GM21515 (cell line): Measurements from ENCODE around the gene PACRG.

Experiments used
- ATAC-seq: cut with Tn5 transposase; IDR thresholded peaks from one replicate; pipeline ENCODE4 v1.9.1; 2021; ENCODE audit not compliant: unreplicated experiment

Gene PACRG

GRCh38 chr6:163127587-163127986 is 399.8 kb downstream of the PACRG start:
- no peak for ATAC-seq

- ATAC-seq: no peak
Measured at GRCh38 chr6:163128324-163128723, 400.6 kb downstream of the PACRG start.

DNA sequence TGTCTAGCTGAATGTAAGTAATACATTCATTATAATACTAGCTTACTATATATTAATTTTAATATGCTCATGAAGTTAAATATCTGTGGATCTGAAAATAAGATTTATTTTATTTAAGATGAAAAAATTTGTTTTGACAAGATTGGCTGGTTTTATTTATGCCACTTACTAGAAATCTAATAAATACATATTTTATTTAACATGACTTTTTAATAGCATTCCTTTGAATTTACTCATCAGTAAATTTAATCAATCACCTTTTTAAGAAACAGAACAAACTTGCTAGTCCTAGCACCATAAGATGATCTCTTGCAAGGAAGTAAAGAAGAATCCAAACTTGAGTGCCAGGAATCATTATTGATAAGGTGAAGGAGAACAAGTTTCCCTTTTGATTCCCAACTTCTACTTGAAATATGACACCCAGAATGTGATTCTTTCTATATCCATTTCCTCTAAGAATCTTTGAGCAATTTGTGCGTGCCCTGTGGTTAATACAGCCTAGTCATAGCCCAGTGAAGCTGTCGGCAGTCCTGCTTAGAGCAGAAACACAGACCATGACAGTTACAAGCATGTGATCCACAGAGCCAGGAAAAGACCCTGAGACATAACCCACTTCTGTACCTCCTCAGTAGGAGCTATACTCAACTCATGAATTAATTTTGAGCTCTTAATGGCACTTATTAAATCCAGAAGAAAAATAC is 404.4 kb downstream of the PACRG start:
- no peak for ATAC-seq

DNA sequence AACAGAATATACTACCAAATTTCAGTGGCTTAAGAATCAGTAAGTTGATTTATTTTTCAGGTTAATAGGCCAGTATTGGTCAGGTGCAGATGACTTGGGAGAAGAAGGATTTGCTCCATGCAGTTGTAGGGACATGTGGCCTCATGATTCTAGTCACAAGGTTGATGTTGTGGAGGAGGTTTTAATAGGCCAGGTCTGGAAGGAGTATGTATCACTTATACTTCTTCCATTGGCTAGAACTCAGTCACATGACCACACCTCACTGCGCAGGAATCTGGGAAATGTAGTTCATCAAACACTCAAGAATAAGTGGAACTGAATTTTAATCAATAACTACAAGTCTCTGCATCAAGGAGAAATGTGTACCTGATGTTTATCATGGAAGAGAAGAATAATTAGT is 405.2 kb downstream of the PACRG start:
- no peak for ATAC-seq

DNA sequence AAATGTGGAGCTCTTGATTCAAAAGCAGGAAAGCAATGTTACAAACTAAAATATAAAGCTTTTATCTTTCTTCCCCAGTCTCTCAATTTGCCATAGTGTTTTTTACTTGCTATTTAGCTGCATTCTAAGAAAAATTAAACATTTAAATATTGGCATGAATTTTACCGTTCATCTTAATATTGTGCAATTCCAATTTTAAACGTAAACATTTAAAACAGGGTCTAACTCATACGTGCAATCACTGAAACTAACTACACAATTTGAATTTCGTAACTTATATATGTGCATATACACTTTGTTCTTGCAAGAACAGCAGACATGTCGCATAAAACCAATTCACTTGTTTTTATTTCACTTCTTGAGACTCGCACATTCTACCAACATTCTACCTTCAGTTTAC is 405.9 kb downstream of the PACRG start:
- no peak for ATAC-seq

DNA sequence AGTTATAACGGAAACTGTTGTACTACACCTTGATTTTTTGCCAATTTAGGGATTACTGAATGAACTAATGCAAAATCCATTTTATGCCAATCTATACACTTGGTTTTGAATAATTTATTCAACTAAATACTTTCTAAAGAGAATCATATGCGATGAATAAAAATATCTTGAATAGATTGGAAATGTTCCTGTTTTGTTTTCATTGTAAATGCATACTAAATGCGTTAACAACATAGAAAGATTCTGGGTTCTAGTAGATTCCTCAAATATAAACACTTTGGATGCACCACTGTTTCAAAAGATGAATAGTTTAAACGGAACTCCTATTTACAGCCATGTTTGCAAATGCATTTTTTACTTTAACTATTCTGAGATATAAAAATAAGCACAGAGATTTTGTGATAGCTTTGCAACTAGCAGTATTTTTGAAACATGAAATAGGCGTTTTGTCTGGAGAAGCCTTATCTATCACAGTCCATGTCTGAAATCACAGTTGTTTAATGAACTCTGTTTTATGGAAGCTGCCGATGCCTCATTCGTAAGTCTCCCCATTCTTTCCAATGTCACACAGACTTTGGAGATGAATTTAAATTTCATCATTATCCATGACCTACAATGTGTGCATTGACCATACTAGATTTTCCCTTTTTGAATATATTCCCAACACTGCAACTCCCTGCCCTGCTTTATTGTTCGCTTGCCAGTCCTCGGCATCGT is 409.1 kb downstream of the PACRG start:
- ATAC-seq: no peak

DNA sequence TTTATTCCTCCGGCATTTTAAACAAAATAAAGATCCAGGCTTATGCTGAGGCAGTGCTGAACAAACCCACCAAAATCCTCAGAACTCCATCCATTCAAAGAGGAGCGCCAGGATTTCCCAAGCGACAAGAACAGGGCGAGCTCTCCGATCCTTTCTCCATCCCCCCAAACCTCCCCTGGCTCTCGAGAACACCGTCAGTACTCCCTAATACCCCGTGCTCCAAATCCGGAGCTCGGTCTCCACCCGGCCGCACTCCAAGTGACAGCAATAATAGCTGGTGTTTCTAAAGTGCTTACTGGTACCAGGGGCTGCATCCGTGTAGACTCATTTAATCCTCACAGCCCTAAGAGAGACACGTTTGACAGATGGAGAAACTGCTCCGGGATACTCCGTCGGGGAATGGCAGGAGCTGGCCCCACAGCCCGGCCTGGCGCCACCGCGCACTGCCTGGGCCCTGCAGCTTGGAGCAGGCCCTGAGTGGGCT is 409.7 kb downstream of the PACRG start:
- ATAC-seq: no peak

DNA sequence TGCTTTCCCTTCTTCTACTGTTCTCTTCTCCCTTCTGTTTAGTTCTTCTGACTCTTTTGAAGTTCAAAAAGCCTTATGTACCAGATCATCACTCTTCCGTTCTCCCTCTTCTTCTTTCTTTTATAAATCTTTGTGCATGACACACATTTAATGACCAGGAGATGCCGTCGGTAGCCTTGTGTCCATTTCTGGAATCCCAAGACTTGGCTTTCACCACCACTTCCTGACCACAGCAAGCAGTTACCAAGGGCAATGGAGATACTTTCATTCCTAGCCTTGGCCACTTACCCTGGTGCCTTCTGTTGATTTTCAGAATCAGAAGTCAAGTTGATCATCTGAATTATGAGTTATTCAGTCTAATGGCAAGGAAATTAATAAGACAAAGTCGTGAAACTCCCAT is 418.3 kb downstream of the PACRG start:
- ATAC-seq: no peak

- no peak for ATAC-seq
Measured at GRCh38 chr6:163147994-163148393, 420.2 kb downstream of the PACRG start.

DNA sequence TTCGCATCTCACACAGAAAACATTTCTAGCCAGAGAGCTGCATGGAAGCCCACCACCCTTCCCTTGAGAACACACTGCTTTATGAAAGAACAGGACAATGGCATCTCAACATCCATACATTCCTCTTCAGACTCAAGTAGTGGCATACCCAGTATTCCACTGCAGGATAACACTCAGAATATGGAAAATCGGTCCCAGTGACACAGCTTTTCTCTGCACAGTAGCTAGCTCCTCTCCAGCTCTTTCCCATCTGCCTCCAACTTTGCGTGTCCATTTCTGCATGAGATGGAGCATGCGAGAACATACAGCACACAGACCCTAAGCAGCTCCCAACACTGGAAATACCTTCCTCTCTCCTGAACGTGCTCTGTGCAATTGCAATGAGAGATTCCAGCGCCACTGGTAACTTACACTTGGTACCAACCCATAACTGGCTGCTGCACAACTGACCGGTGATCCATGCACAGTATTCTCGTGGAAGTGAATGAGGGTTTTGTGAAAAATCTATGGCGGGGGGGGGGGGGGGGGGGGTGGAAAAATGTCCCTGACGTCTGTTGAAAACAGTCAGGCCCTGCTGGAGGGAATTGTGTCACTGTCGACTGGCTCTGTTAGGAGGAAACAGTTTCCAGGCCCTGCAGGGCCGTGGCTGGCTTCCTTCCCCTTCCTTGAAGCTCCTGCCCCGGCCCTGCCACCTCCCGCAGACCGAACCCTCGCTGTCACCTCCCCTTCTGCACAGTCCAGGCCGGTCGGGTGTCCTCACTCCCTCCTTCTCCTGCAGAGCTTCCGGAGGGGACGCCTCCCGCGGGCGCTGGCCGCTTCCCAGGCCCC is 420.9 kb downstream of the PACRG start:
- no peak for ATAC-seq

DNA sequence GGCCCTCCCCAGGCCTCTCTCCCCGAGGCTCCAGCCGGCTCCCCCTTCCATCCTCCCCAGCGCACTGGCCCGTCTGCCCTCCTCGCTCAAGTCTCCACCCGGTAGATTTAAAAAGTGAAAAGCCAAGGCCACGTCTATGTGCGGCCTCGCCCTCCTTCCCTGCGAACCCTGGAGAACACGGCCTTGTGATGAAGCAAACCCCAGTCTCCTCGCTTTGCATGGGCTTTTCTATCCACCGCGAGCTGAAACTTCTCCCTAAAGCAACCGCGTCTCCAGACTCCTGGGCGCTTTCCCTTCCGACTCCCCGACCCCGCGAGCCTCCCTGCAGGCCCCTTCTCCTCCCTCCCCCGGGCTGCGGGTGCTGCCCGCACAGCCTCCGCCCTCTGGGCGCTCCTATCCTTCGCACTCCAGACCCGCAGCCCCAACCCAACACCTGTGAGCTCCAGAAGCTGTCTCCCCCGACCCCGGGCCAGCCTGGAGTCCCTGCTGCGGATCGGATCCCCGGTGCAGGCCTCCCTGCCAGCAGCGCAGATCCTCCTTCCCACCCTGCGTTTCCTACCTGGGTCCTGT is 421.6 kb downstream of the PACRG start:
- ATAC-seq: no peak

- no peak for ATAC-seq
Measured at GRCh38 chr6:163151212-163151611, 423.4 kb downstream of the PACRG start.

DNA sequence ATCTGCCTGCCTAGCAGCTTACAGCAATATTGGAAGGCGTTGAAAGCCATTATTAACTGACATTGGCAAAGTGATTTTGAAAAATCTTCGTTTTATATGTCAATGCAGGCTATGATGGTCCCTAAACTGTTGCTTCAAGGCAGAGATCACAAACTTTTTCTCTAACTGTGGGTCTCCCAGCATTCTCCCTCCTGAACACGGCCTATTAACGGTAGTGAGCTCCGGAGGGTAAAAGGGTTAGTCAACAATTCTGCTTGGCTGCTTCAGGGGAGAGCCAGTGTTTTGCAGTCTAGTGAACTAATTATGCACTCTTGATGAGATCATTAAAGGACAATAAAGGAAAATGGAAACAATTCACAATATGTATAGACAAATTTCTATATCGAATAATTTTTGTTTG is 424.9 kb downstream of the PACRG start:
- ATAC-seq: no peak

DNA sequence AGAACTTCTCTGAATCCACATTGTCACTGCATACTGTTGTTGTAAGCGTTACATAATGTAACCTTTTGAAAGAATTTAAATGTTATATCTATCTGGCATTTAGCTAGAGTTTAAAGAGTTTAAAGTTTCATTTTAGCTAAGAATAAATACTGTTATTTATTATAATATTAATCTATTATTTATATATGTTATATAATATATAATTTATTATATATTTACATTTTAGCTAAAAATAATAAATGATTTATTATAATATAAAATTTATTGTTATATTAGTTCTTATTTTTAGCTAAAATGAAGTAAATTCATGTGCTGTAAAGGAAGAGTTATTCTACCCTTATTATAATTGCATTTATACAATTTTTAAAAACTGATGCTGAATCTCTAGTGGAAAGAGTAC is 431.3 kb downstream of the PACRG start:
- no peak for ATAC-seq

- ATAC-seq: no peak
Measured at GRCh38 chr6:163159689-163160088, 431.9 kb downstream of the PACRG start.

DNA sequence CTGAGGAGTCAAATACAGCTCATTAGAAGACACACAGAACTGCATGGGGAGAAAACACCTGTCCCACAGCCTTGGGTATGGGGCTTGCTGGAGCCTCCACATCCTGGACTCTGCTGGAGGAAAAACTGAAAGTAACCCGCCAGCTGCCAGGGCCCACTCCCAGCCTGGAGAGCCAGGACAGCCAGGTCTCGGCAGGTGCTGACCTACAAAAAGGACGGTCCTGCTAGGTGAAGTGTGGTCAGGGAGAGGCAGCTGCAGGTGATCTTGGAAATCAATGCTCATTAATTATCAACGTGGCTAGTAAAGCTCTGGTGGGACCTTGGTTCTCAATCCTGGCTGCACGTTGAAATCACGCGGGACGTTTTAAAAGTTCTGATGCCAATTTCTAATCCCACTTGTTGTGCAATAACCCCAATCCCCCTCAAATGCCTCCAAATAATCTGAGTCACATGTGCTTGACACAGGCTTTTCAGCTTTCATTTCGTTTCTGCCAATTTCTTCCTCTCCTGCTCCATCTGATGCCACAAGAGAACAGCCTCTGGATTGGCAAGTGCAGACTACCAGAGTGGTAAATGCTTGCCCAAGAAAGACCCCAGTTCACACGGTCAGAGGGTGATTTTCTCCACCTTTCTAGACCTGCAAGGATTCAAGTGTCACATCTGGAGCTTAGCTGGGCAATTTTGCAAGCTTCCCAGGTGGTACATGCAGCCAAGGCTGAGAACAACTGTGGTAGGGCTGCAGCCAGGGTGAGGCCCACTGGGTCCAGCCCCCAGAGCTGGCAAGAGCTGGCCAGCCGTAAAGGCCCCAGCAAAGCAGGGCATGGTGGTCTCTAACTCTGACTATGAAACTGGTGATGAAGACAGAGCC is 434.5 kb downstream of the PACRG start:
- no peak for ATAC-seq

GRCh38 chr6:163162874-163163213 is 435.1 kb downstream of the PACRG start:
- ATAC-seq: no peak

DNA sequence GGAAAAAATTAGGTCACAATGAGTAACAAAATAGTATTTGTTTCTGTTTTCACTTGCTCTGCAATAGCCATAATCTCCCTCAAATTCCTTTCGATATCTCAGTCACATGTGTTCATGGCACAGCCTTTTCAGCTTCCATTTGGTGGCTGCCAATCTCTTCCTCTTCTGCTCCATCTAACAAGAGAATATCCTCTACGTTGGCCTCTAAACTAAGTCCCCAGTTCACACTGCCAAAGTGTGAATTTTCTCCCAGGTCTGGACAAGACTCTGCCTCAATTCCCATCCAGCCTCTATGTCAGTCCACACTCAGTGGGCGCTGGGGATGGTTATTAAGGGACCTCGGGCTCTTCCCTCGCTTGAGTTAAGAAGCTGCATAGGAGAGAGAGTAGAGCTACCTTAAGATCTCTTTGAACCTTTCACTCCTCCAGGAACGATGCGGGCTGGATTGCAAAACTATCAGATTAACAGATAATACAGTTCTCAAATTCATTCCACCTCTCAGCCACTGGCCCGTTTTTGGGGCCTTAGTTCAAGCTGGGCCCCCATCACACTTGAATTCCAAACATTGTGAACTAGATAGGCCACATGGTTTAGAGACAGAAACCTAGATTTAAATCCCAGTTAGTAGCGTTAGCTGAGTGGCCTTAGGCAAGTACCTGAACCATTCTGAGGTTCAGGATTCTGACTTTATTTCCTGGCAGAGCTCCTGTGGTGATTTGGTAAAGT is 436.6 kb downstream of the PACRG start:
- no peak for ATAC-seq

DNA sequence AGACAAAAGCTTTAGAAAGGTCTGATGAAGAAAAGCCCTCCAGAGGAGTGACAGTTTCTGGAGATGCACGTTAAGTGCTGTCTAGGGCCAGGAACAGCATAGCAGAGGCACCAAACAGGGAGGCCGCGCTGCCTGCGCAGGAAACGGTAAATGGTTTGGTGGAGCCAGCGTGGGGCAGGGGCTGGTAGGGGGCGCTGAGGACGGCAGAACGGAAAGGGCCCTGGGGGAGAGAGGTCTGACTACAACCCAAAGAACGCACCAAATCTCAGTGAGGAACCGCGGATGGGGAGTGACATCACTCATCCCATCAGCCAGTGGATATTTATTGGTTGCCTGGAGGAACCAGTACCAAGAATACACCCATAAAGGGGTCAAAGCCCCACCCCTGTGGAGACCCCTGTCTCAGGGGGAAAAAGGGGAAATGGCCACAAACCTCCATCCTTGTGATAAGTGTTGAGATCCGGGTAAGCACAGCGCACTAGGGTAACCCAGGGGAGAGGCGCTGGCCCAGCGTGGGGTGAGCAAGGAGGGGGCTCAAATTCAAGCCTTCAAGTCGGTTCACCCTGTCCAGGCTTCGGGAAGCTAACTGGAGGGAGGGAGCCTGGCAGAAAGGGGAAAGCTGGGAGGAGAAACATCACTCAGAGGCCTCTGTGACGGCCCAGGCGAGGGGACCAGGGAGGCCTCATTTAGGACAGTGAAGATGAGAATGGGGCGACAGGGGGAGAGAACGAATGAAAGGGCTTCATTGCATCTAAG is 437.6 kb downstream of the PACRG start:
- ATAC-seq: no peak
